HG03457 (cell line): Measurements from ENCODE around the gene PIP4K2C.
"Not testable (repeated sequence)": the region's sequence is repeated elsewhere in the genome, so short reads cannot be mapped to it uniquely, and the experiment has no call there.

Source experiments
- ATAC-seq: cut with Tn5 transposase; IDR thresholded peaks from one replicate; pipeline ENCODE4 v1.9.1; 2021; ENCODE audit warnings: moderate number of reproducible peaks; ENCODE audit not compliant: unreplicated experiment

Gene PIP4K2C

DNA sequence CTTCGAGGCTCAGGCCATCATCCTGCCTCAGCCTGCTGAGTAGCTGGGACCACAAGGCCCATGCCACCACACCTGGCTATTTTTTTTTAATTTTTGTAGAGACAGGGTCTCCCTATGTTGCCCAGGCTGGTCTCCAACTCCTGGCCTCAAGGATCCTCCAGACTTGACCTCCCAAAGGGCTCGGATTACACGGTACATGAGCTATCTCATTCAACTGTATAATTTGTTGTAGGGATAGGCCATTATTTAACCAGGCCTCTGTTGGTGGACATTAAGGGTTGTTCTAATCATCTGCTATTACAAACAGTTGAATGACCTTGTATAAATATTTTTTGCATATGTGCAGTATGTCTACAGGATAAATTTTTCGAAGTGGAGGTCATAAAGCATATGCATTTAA is 32.1 kb upstream of the PIP4K2C start:
- no peak for ATAC-seq

DNA sequence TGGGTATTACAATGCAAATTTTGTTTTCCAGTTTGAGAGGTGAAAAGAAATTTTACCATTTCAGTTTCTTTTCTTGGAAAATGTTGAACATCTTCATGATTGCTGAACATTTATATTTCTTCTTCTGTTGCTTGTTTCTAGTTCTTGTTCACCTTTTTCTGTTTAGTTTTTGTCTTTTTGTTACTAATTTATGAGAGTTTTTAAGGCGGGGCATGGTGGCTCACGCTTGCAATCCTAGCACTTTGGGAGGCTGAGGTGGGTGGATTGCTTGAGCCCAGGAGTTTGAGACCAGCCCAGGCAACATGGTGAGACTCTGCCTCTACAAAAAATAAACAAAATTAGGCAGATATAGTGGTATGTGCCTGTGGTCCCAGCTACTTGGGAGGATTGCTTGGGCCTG is 30.5 kb upstream of the PIP4K2C start:
- ATAC-seq, result no peak

DNA sequence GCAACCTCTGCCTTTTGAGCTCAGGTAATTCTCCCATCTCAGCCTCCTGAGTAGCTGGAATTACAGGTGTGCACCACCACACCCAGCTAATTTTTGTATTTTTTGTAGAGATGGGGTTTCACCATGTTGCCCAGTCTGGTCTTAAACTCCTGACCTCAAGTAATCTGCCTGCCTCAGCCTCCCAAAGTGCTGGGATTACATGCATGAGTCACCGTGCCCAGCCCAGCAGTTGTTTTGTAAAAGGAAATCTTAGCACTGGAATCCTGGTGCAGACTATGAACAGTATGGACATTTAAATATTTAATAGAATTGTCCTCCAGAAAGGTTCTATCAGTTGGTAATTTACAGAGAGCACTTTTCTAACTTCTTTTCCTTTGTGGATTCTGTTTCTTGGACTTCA is 29.9 kb upstream of the PIP4K2C start:
- not testable (repeated sequence) for ATAC-seq

DNA sequence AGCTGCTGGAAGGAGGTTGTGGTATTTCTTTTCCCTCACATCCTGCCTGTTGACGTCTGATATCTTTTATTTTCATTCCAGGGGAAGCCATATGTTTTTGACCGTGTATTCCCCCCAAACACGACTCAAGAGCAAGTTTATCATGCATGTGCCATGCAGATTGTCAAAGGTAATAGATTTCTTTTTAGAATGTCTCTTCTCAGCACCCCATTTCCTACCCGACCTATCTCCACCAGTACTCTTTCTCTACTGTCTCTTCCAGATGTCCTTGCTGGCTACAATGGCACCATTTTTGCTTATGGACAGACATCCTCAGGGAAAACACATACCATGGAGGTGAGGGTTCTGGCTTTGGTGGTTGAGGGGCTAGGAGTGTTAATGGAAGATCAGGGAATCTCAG is 27.6 kb upstream of the PIP4K2C start:
- no peak for ATAC-seq

GRCh38 chr12:57564178-57564740 is 26.7 kb upstream of the PIP4K2C start:
- ATAC-seq, result no peak

- ATAC-seq, result no peak
Measured at GRCh38 chr12:57568838-57569237, 22.2 kb upstream of the PIP4K2C start.

DNA sequence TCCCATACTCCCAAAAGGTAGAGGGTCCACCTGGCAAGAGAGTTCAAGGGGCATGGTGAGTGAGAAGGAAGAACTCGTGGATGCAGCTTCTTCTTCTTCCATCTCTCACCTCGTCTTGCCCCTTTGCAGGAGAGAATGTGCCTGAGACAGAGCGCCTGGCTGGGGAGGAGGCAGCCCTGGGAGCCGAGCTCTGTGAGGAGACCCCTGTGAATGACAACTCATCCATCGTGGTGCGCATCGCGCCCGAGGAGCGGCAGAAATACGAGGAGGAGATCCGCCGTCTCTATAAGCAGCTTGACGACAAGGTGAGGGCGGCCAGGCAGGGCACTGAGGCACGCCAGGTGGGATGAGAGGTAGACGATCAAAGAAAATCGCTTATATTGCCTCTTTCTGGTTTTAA is 21.1 kb upstream of the PIP4K2C start:
- ATAC-seq, result no peak

DNA sequence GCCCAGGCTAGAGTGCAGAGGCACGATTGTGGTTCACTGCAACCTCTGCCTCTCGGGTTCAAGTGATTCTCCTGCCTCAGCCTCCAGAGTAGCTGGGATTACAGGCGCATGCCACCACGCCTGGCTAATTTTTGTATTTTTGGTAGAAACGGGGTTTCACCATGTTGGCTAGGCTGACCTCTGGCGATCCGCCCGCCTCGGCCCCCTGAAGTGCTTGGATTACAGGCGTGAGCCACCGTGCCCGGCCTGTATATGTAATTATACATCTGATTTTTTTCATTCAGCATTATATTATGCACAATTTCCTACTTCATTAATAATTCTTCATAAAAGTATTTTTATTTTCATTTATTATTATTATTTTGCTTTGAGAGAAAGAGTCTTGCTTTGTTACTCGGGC is 20.6 kb upstream of the PIP4K2C start:
- ATAC-seq, result not testable (repeated sequence)

GRCh38 chr12:57571926-57572762 is 18.8 kb upstream of the PIP4K2C start:
- no peak for ATAC-seq

DNA sequence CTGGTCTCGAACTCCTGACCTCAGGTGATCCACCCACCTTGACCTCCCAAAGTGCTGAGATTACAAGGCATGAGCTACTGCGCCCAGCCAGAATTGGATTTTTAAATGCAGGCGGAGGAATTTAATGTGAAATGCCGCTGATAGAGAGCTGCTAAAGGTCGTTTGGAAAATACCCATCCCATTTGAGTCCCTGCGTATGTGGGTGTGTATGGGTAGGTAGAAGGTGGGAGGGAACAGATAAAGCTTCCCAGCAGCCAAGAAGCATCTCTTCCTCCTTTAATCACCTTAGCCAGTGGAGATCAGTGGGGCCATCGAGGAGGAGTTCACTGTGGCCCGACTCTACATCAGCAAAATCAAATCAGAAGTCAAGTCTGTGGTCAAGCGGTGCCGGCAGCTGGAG is 16.2 kb upstream of the PIP4K2C start:
- ATAC-seq, result no peak

DNA sequence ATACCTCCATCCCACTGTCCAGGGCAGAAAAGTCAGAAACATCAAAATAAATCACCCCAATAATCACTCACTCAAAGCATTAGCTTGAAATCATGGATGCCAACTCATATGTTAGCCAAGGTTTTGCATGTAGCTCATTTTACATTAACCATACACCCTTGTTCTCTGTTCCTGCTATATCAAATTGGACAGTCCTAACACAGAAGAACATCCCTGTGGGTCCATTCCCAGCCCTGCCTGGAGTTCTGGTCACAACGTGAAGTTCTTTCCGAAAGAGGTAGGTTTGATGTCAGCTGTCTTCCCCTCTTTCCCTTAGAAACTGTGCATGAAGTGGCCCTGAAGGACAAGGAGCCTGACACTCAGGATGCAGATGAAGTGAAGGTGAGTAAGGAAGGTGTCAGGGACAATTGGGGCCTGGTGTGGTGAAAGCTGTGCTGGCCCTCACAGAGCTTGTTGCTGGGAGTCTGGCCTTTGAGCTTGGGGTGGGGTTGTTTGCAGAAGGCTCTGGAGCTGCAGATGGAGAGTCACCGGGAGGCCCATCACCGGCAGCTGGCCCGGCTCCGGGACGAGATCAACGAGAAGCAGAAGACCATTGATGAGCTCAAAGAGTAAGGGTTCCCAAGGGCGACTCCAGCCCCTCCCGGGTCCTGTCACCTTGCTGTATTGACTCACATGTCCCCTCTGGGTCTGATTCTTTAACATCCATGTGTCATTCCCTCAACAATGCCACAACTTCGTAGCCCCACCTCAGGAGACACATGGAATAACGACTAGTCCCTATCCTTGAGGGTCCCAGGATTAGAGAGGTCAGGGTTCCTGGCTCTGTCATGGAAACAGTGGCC is 15.0 kb upstream of the PIP4K2C start:
- no peak for ATAC-seq

- no peak for ATAC-seq
Measured at GRCh38 chr12:57576613-57577160, 14.3 kb upstream of the PIP4K2C start.

- no peak for ATAC-seq
Measured at GRCh38 chr12:57577981-57578758, 12.8 kb upstream of the PIP4K2C start.

GRCh38 chr12:57579011-57579410 is 12.0 kb upstream of the PIP4K2C start:
- ATAC-seq, result no peak

GRCh38 chr12:57579677-57580465 is 11.1 kb upstream of the PIP4K2C start:
- ATAC-seq, result no peak

DNA sequence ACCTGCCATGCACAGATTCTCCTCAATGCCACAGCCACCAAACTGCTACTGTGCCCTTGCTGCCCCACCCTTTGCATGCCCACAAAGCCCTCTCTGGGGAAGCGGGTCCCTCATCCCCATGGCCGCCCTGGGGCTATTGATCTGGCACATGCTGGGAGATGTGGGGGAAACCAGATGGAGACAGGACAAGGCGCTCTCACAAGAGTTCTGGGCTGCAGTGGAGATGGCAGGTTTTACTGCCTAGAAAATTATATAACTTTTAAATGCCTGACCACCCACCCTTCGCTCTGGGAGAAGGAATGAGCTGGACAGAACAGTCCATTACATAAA is 10.6 kb upstream of the PIP4K2C start:
- no peak for ATAC-seq

- no peak for ATAC-seq
Measured at GRCh38 chr12:57581802-57582201, 9.2 kb upstream of the PIP4K2C start.

DNA sequence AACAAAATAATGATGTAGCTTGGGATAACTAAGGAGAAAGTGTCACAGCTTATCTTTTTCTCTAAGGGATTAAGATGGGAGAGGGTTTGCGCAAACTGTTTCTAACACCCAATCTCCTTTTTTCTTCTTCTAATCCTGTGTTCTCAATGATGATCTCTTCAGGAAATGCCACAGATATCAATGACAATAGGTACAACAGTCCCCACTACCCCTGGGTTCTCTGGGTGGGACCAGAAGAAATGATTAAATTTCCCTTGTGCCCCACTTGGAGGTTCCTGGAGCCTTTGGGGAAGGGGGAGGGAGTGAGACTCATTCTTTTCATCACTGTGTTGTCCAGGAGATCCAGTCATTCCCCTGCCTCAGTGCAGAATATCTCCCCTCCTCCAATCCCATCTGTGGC is 8.6 kb upstream of the PIP4K2C start:
- ATAC-seq, result no peak

GRCh38 chr12:57583008-57583831 is 7.8 kb upstream of the PIP4K2C start:
- peak; percentile 91 for ATAC-seq
